K562 (cell line): Measurements from ENCODE around the gene FAM50A. TPM values are rescaled to one million over a fixed set of nuclear protein-coding genes. Genes with fewer than 3 reads are reported as not detected.

Experiments used
- ADNP ChIP-seq: fragments of 200-800 bp; sonication (Bioruptor generic); IDR thresholded peaks from 2 replicates; pipeline ENCODE4 v1.6.1; 2016; ENCODE audit warnings: missing genetic modification characterization, missing compliant biosample characterization
- ARNT ChIP-seq, 2 experiments: fragments of 450-650 bp; IDR thresholded peaks; 2 replicates each; pipeline ENCODE4 v1.6.1; 2016; ENCODE audit warnings: mild to moderate bottlenecking in 1 of 2
- CREB1 ChIP-seq, 2 experiments: sonication (generic) in 1 of 2; formaldehyde crosslinking in 1 of 2; IDR thresholded peaks; 2 replicates each; pipeline versions ENCODE4 v1.6.1 to v1.8.0; 2012 to 2022; ENCODE audit warnings: inconsistent platforms in 1 of 2, mild to moderate bottlenecking in 1 of 2, missing genetic modification reagents in 1 of 2, moderate library complexity in 1 of 2
- EGR1 ChIP-seq: fragments of 450-650 bp; conservative IDR thresholded peaks from 2 replicates; pipeline ENCODE4 v1.6.1; 2017; ENCODE audit warnings: mild to moderate bottlenecking
- EP400 ChIP-seq: fragments of 450-650 bp; IDR thresholded peaks from 2 replicates; pipeline ENCODE4 v1.6.1; 2017; ENCODE audit warnings: antibody characterized with exemption, mild to moderate bottlenecking, moderate library complexity
- FIP1L1 ChIP-seq: fragments of 200-400 bp; formaldehyde crosslinking; IDR thresholded peaks from 2 replicates; pipeline ENCODE4 v1.6.1; 2018; ENCODE audit warnings: mild to moderate bottlenecking, low read depth, low read length; ENCODE audit not compliant: poor library complexity, severe bottlenecking
- FOSL1 ChIP-seq: fragments of 200-800 bp; sonication (Bioruptor generic); conservative IDR thresholded peaks from 2 replicates; pipeline ENCODE4 v1.6.1; 2016; ENCODE audit warnings: missing genetic modification characterization, missing compliant biosample characterization
- GABPA ChIP-seq: fragments of 200-800 bp; sonication (Bioruptor generic); conservative IDR thresholded peaks from 2 replicates; pipeline ENCODE4 v1.6.1; 2016; ENCODE audit warnings: low read depth, missing genetic modification characterization, missing compliant biosample characterization
- GABPB2 ChIP-seq: fragments of 250-450 bp; sonication (Bioruptor Pico); conservative IDR thresholded peaks from 2 replicates; pipeline ENCODE4 v1.5.1; 2021; ENCODE audit warnings: mild to moderate bottlenecking
- GATA2 ChIP-seq: sonication (generic); formaldehyde crosslinking; IDR thresholded peaks from 2 replicates; pipeline ENCODE4 v1.4.0; 2020; ENCODE audit warnings: mild to moderate bottlenecking, missing genetic modification reagents
- HIVEP1 ChIP-seq: fragments of 250-450 bp; sonication (Bioruptor Pico); IDR thresholded peaks from 2 replicates; pipeline ENCODE4 v1.4.0; 2020; ENCODE audit warnings: mild to moderate bottlenecking
- L3MBTL2 ChIP-seq: fragments of 450-650 bp; IDR thresholded peaks from 2 replicates; pipeline ENCODE4 v1.6.1; 2016; ENCODE audit warnings: mild to moderate bottlenecking, moderate library complexity
- MTA3 ChIP-seq: fragments of 450-650 bp; formaldehyde crosslinking; IDR thresholded peaks from 2 replicates; pipeline ENCODE4 v1.6.1; 2017; ENCODE audit warnings: mild to moderate bottlenecking, borderline replicate concordance
- NFE2L1 ChIP-seq: fragments of 450-650 bp; IDR thresholded peaks from 2 replicates; pipeline ENCODE4 v1.6.1; 2016; ENCODE audit warnings: missing genetic modification characterization, low read depth, mild to moderate bottlenecking, missing compliant biosample characterization, moderate library complexity, borderline replicate concordance
- NFXL1 ChIP-seq: fragments of 450-650 bp; formaldehyde crosslinking; IDR thresholded peaks from 2 replicates; pipeline ENCODE4 v1.4.0; 2021; ENCODE audit warnings: mild to moderate bottlenecking
- RB1 ChIP-seq: fragments of 450-650 bp; IDR thresholded peaks from 2 replicates; pipeline ENCODE4 v1.6.1; 2017; ENCODE audit warnings: low read depth, mild to moderate bottlenecking
- RUNX1 ChIP-seq: sonication (generic); IDR thresholded peaks from 2 replicates; pipeline ENCODE4 v1.6.1; 2016; ENCODE audit warnings: antibody characterized with exemption, low read depth
- SIN3A ChIP-seq, 2 experiments: fragments of 150-350 bp in 1 of 2; IDR thresholded peaks; 2 replicates each; pipeline ENCODE4 v1.6.1; 2011 to 2016; ENCODE audit warnings: borderline replicate concordance in 2 of 2, low read depth in 2 of 2, low read length in 2 of 2, mild to moderate bottlenecking in 2 of 2, moderate library complexity in 2 of 2; ENCODE audit not compliant: control insufficient read depth in 1 of 2
- TAF7 ChIP-seq: fragments of 450-650 bp; IDR thresholded peaks from 2 replicates; pipeline ENCODE4 v1.6.1; 2016; ENCODE audit warnings: missing genetic modification characterization, missing compliant biosample characterization
- TOE1 ChIP-seq, 2 experiments: fragments of 450-650 bp in 1 of 2; sonication (generic) in 1 of 2; formaldehyde crosslinking in 1 of 2; IDR thresholded peaks; 2 replicates each; pipeline versions ENCODE4 v1.7.1 to v1.8.0; 2016 to 2022; ENCODE audit warnings: borderline replicate concordance in 2 of 2, mild to moderate bottlenecking in 2 of 2, antibody characterized with exemption in 1 of 2, inconsistent platforms in 1 of 2, low read depth in 1 of 2, missing genetic modification reagents in 1 of 2, moderate library complexity in 1 of 2
- XRCC3 ChIP-seq: fragments of 450-650 bp; IDR thresholded peaks from 2 replicates; pipeline ENCODE4 v1.6.1; 2017; ENCODE audit warnings: mild to moderate bottlenecking, moderate library complexity
- XRCC4 ChIP-seq: IDR thresholded peaks from one replicate; pipeline ENCODE4 v1.6.1; 2011; ENCODE audit not compliant: insufficient read depth, insufficient read length; ENCODE audit errors: extremely low read depth
- ZNF134 ChIP-seq: fragments of 250-450 bp; sonication (Bioruptor Pico); conservative IDR thresholded peaks from 2 replicates; pipeline ENCODE4 v1.4.0; 2020
- ZNF165 ChIP-seq: fragments of 250-450 bp; sonication (Bioruptor Pico); IDR thresholded peaks from 2 replicates; pipeline ENCODE4 v1.4.0; 2020; ENCODE audit warnings: borderline replicate concordance
- polyA plus RNA-seq, 8 experiments: library from polyadenylated mRNA; depleted of rRNA in 4 of 8; stranded (reverse) in 5 of 8; unstranded in 3 of 8; fragments of >200 nt; fragmentation: Nextera tagmentation in 2 of 8; fragmentation: Illumina TruSeq in 1 of 8; extraction: Ambion mirVana in 2 of 8; extraction: Trizol in 1 of 8; gene quantifications; 2 replicates each; pipeline versions ENCODE4 v1.2.1 to v1.2.3, GENCODE V29; 2011 to 2014; ENCODE audit warnings: inconsistent platforms in 1 of 8, missing spikeins in 1 of 8
- total RNA-seq, 7 experiments: library from RNA; depleted of rRNA in 6 of 7; stranded (reverse); fragments of >200 nt in 6 of 7; fragmentation: Illumina TruSeq in 2 of 7; extraction: Trizol in 2 of 7; gene quantifications; 2 replicates each; pipeline versions ENCODE4 v1.2.1 to v1.2.3, GENCODE V29; 2011 to 2021; ENCODE audit warnings: low replicate concordance in 1 of 7
- TF ChIP-seq, protein P1 (sequence below): fragments of 450-650 bp; IDR thresholded peaks from 2 replicates; pipeline ENCODE4 v1.6.1; 2018; ENCODE audit not compliant: partially characterized antibody
- TF ChIP-seq, protein P2 (sequence below): fragments of 250-450 bp; sonication (Bioruptor Pico); IDR thresholded peaks from 2 replicates; pipeline ENCODE4 v1.8.0; 2022; ENCODE audit warnings: moderate library complexity, mild to moderate bottlenecking, inconsistent platforms

The FAM50A gene
- total and polyA plus RNA-seq, 9 of the 15 experiments (the other 6 are each of a cell fraction or from before 2014, with no cell fraction given): 4.4 to 114 (median 67.3) TPM

DNA sequence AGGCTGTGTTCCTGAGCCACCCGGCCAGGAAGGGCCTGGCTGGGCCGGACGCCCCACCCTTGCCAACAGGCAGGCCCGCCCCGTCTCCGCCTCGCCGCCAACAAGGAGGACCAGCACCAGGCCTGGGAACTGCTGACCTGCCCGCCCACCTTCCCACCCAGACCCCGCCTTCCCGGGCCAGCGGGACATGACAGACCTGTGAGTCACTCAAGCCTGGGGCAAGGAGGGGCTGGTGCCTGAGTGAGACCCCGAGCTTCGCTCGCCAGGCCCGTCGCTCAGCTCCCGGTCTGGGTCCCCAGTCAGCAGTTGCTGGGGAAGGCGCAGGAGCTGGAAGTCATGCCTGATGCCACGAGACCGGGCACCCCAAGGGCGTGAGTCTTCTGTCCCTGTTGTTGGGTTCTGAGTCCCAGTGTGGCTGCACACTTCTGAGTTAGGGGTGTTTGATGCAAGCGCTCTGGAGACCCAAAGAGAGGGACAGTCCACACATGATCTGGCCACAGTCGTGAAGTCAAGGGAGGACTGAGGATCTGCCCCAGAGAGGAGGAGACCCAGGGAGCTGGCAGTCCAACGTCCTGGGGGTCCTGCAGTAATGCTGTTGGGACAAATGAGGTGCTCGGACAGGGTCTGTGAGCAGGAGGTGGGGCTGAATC lies 34.6 kb upstream of the FAM50A start, which contains the start of gene DNASE1L1 (continued):
- TF ChIP-seq GABPA (tag) (peak; percentile 31; the same call in 1 of the 2 replicates), FIP1L1 (no peak), FOSL1 (tag) (peak; percentile 92), ZNF134 (no peak), RB1 (peak; percentile 37), GABPB2 (CRISPR knock-in tag) (no peak), XRCC3 (no peak), ADNP (tag) (no peak), ARNT (IDR thresholded peaks at IDR 0.05) (no peak), CREB1 (IDR thresholded peaks at IDR 0.05) (no peak), CREB1 (CRISPR knock-in tag; IDR thresholded peaks at IDR 0.05) (0 out of 2 replicates have a peak, but pooled peaks have one; percentile 51), EP400 (peak; percentile 30), GATA2 (no peak), EGR1 (peak; percentile 72), NFE2L1 (tag) (no peak), TAF7 (tag) (no peak), HIVEP1 (CRISPR knock-in tag) (no peak), MTA3 (peak; percentile 80; the same call in 1 of the 2 replicates), RUNX1 (no peak), XRCC4 (no peak), ZNF165 (CRISPR knock-in tag) (no peak), L3MBTL2 (no peak), NFXL1 (CRISPR knock-in tag) (no peak), TOE1 (IDR thresholded peaks at IDR 0.05; ENCODE audit: borderline replicate concordance) (no peak), TOE1 (CRISPR knock-in tag; IDR thresholded peaks at IDR 0.05; ENCODE audit: borderline replicate concordance, low read depth) (no peak), SIN3A (IDR thresholded peaks at IDR 0.05; ENCODE audit: borderline replicate concordance in 2 of 2, control insufficient read depth in 1 of 2, low read depth in 2 of 2, low read length in 2 of 2) (peak in 1 of 2 experiments; percentile 33; a peak in 1 of 4 replicates)
- TF ChIP-seq, protein P1, sequence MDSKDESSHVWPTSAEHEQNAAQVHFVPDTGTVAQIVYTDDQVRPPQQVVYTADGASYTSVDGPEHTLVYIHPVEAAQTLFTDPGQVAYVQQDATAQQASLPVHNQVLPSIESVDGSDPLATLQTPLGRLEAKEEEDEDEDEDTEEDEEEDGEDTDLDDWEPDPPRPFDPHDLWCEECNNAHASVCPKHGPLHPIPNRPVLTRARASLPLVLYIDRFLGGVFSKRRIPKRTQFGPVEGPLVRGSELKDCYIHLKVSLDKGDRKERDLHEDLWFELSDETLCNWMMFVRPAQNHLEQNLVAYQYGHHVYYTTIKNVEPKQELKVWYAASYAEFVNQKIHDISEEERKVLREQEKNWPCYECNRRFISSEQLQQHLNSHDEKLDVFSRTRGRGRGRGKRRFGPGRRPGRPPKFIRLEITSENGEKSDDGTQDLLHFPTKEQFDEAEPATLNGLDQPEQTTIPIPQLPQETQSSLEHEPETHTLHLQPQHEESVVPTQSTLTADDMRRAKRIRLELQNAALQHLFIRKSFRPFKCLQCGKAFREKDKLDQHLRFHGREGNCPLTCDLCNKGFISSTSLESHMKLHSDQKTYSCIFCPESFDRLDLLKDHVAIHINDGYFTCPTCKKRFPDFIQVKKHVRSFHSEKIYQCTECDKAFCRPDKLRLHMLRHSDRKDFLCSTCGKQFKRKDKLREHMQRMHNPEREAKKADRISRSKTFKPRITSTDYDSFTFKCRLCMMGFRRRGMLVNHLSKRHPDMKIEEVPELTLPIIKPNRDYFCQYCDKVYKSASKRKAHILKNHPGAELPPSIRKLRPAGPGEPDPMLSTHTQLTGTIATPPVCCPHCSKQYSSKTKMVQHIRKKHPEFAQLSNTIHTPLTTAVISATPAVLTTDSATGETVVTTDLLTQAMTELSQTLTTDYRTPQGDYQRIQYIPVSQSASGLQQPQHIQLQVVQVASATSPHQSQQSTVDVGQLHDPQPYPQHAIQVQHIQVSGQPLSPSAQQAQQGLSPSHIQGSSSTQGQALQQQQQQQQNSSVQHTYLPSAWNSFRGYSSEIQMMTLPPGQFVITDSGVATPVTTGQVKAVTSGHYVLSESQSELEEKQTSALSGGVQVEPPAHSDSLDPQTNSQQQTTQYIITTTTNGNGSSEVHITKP: no peak
- TF ChIP-seq, protein P2, sequence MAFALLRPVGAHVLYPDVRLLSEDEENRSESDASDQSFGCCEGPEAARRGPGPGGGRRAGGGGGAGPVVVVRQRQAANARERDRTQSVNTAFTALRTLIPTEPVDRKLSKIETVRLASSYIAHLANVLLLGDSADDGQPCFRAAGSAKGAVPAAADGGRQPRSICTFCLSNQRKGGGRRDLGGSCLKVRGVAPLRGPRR (CRISPR knock-in tag): no peak
